Panc1 (cell line): ENCODE measurements around the gene GPR42. TPM values are rescaled to one million over a fixed set of nuclear protein-coding genes. Genes with fewer than 3 reads are reported as not detected.

Experiments
- ATAC-seq: fragments of 200-7000 bp; cut with Tn5 transposase; 2 replicates; pipeline ENCODE4 v1.9.1; 2020; ENCODE audit warnings: mild to moderate bottlenecking, moderate library complexity
- BruUV-seq: library from RNA; stranded (reverse); fragments of 400-500 nt; replicated peaks from 2 replicates; lab custom pipeline; 2021; lab: Mats Ljungman, UMichigan
- CTCF ChIA-PET: fragments of 300-600 bp; sonication (Branson Sonifier 250); formaldehyde crosslinking; loops from one replicate; lab custom pipeline; 2022; ENCODE audit warnings: antibody characterized with exemption; lab: Charles Lee
- POLR2A ChIA-PET: fragments of 300-600 bp; sonication (Branson Sonifier 250); formaldehyde crosslinking; loops from one replicate; lab custom pipeline; 2022; ENCODE audit warnings: antibody characterized with exemption; lab: Charles Lee
- DNase-seq: peaks from one replicate; pipeline ENCODE4 v3.0.0-alpha.2; 2010; ENCODE audit warnings: low read depth, low spot score
- H3K27ac ChIP-seq: 2 replicates; pipeline ENCODE4 v1.5.1; 2011; ENCODE audit warnings: mild to moderate bottlenecking, low read length, inconsistent platforms
- H3K27me3 ChIP-seq: fragments of 200-500 bp; sonication (Bioruptor generic); 2 replicates; pipeline ENCODE4 v1.6.0; 2014; ENCODE audit warnings: low read length, inconsistent platforms; ENCODE audit not compliant: control insufficient read depth, insufficient read depth
- H3K36me3 ChIP-seq: fragments of 200-500 bp; sonication (Bioruptor generic); 2 replicates; pipeline ENCODE4 v1.5.1; 2014; ENCODE audit warnings: inconsistent platforms, mild to moderate bottlenecking, low read length, moderate library complexity; ENCODE audit not compliant: control insufficient read depth, insufficient read depth
- H3K4me1 ChIP-seq: 2 replicates; pipeline ENCODE4 v1.5.1; 2011; ENCODE audit warnings: inconsistent platforms, mild to moderate bottlenecking, low read length, moderate library complexity; ENCODE audit not compliant: control insufficient read depth, insufficient read depth
- H3K4me3 ChIP-seq, 2 experiments: 2 replicates each; pipeline ENCODE4 v1.5.1; 2011 to 2012; ENCODE audit warnings: low read depth in 2 of 2, low read length in 2 of 2, mild to moderate bottlenecking in 2 of 2, inconsistent platforms in 1 of 2, moderate library complexity in 1 of 2
- H3K9me3 ChIP-seq: fragments of 200-500 bp; sonication (Bioruptor generic); 2 replicates; pipeline ENCODE4 v1.5.1; 2014; ENCODE audit warnings: low read depth, mild to moderate bottlenecking, inconsistent platforms, low read length, moderate library complexity; ENCODE audit not compliant: control insufficient read depth, insufficient read depth
- CTCF ChIP-seq: fragments of 450-650 bp; IDR thresholded peaks from 2 replicates; pipeline ENCODE4 v1.5.1; 2017; ENCODE audit warnings: mild to moderate bottlenecking
- POLR2AphosphoS5 ChIP-seq: IDR thresholded peaks from 2 replicates; pipeline ENCODE4 v1.6.1; 2012; ENCODE audit warnings: mild to moderate bottlenecking, low read depth, low read length, moderate library complexity
- REST ChIP-seq, 2 experiments: IDR thresholded peaks; 2 replicates each; pipeline ENCODE4 v1.6.1; 2011 to 2012; ENCODE audit warnings: low read depth in 2 of 2, control low read depth in 1 of 2, low read length in 1 of 2, mild to moderate bottlenecking in 1 of 2, moderate library complexity in 1 of 2; ENCODE audit not compliant: insufficient read depth in 1 of 2
- SIN3A ChIP-seq: IDR thresholded peaks from 2 replicates; pipeline ENCODE4 v1.6.1; 2012; ENCODE audit warnings: low read depth, mild to moderate bottlenecking, low read length, moderate library complexity, borderline replicate concordance; ENCODE audit not compliant: insufficient read depth
- TCF7L2 ChIP-seq: IDR thresholded peaks from 2 replicates; pipeline ENCODE4 v1.6.1; 2011; ENCODE audit warnings: mild to moderate bottlenecking, low read depth, low read length, inconsistent platforms
- in situ Hi-C: cut with HindIII; loops from 2 replicates; pipeline ENCODE4 v1.10.0; 2016; ENCODE audit warnings: low sequenced_read_pairs, low pct_unique_long_range_greater_than_20kb
- intact Hi-C: fragments of 100-400 bp; cut with micrococcal nuclease; formaldehyde crosslinking; loops from one replicate; pipeline ENCODE4 v1.10.0; 2022; ENCODE audit not compliant: unreplicated experiment
- total RNA-seq: library from RNA; stranded (reverse); gene quantifications from one replicate; pipeline ENCODE4 v1.2.1, GENCODE V29; 2021; ENCODE audit not compliant: unreplicated experiment

Gene GPR42
- total RNA-seq, 1 experiment from 2014 or later = not detected

- Histone ChIP-seq H3K27me3 (peaks cover 4% of the 10 kb centered on the region; the same call in 1 of the 2 replicates), H3K4me3 (no peak overlapping the region), H3K27ac (no peak overlapping the region), H3K9me3 (no peaks in the 10 kb centered on the region), H3K36me3 (no peaks in the 10 kb centered on the region), H3K4me1 (no peaks in the 10 kb centered on the region)
- intact Hi-C loops (no loop called here), in situ Hi-C loops (no loop called here)
- no TSS peak for BruUV-seq
- ChIA-PET CTCF (interaction anchor here (0.6 kb wide), 1 partner anchor 9 kb away, joined by 10 read pairs; no protein-coding TSS in a partner anchor), POLR2A (no interaction called here)
- DNase-seq (no peak), ATAC-seq (no peak)
- TF ChIP-seq REST (IDR thresholded peaks at IDR 0.05; ENCODE audit: insufficient read depth in 1 of 2, low read depth in 2 of 2, low read length in 1 of 2) = no peak
- TF ChIP-seq SIN3A = no peak
Measured at GRCh38 chr19:35365303-35365702, 5.6 kb upstream of the GPR42 start.

- ATAC-seq = no peak
- Histone ChIP-seq H3K9me3 (no peaks in the 10 kb centered on the region), H3K36me3 (no peaks in the 10 kb centered on the region), H3K4me1 (no peaks in the 10 kb centered on the region), H3K27ac (no peak overlapping the region), H3K4me3 (no peak overlapping the region), H3K27me3 (peaks cover 4% of the 10 kb centered on the region)
- no peak for DNase-seq
- TF ChIP-seq CTCF (no peak), REST (IDR thresholded peaks at IDR 0.05; ENCODE audit: insufficient read depth in 1 of 2, low read depth in 2 of 2, low read length in 1 of 2) (no peak), TCF7L2 (no peak), SIN3A (no peak), POLR2AphosphoS5 (no peak)
- in situ Hi-C loops = no loop called here
- ChIA-PET POLR2A (no interaction called here), CTCF (no interaction called here)
- no TSS peak for BruUV-seq
- intact Hi-C loops = no loop called here
Measured at GRCh38 chr19:35368378-35368777, 2.5 kb upstream of the GPR42 start.
